NCI-H2196 treated with DMSO at 0.1 percent for 48 hours (cell line): Measurements from ENCODE around the gene ASF1B.

Experiments
- DNase-seq: peaks from one replicate; lab custom pipeline; 2025; ENCODE audit not compliant: unreplicated experiment; lab: John Stamatoyannopoulos, UW

Gene ASF1B

DNA sequence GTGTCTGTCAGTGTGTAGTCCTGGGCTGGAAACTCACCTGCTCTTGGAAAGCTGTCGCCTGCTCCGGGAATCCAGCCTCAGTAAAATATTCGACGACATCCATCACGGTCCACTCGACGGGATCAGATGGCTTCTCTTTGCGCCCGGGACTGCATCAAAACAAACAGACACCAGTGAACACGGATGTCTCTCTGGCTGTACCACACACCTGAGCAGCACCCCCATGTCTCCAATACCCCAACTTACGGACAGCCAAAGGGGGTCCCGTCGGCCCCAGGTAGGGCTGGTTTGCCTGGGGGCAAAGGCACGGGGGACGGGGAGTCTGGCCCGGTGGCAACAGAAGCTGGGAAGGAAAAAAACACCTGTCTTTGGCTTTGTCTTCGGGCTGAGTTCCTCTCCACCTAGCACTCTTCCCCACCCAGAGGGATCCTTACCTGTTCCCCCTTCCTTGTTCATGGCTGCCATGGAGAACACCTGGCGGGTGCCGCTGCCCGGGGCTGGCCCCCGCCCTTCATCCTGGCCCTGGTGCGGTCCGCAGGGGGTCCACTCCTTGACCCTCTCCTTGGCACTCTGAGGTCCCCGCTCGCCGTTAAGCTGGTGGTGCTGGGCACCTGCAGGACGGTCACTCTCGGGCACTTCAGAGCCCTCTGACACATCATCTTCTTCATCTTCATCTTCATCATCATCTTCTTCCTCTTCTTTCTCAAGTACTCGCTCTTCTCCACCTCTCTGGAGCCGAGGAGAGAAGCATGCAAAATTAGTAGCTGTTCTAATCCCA, 47.6 kb downstream of the ASF1B start:
- DNase-seq = no peak

DNA sequence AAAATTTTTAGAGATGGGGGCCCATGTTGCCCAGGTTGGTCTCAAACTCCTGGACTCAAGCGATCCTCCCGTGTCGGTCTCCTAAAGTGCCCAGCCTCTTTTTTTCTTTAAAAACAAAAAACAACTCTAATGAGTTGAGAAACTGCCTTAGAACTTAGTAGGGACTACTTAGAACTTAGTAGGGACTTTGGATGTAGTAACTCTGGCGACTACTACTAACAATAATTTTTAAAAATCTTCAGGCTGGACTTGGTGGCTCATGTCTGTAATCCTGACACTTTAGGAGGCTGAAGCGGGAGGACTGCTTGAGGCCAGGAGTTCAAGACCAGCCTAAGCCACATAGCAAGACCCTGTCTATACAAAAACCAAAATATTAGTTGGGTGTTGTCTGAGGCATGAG, 50.3 kb downstream of the ASF1B start:
- no peak for DNase-seq

DNA sequence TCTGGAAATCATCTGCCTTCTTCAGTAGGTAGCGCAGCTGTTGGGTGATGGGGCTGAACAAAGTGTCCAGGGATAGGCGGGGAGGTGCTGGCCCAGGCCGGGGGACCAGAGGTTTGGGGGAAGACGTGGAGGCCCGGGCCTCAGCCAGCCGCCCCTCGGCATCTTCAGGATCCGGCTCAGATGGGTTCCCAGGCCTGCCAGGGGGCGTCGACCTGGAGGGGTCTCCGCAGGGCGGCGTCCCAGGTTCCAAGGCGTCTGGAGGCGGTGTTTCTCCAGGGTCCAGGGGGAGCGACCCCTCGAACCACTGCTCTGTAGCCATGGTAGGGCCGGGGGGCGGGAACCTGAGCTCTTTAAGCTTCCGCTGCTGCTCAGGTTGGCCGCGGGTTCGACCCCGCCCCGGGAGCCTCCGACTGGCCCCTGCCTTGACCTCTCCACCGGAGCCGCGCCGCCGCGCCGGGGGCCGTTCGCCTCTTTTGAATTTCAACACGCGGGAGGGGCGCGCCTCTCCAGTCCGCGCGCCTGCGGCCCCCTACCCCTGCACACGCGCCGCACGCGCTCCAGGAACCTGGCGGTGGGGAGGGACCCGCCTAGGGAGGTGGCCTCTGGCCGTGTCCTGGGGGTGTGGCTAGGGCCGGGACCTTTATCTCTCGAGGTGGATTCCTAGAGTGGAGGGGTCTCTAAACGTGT, 50.9 kb downstream of the ASF1B start, which contains the start of gene C19orf67:
C19orf67 (minus strand) TSS at position 475 of the 687 bp plus-strand sequence; CDS start at position 319, 156 bp downstream.
- DNase-seq = no peak

DNA sequence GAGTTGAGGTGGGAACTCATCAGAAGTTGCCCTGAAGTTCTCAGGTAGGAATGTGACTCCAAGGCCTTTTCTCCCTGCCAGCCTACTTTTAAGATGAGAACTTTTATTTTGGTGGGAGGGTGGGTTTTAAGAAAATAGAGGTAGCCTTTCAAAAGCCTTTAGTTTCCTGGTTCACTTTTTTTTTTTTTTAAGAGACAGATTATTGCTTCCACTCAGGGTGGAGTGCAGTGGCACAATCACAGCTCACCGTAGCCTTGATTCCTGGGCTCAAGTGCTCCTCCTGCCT, 53.8 kb downstream of the ASF1B start:
- no peak for DNase-seq

DNA sequence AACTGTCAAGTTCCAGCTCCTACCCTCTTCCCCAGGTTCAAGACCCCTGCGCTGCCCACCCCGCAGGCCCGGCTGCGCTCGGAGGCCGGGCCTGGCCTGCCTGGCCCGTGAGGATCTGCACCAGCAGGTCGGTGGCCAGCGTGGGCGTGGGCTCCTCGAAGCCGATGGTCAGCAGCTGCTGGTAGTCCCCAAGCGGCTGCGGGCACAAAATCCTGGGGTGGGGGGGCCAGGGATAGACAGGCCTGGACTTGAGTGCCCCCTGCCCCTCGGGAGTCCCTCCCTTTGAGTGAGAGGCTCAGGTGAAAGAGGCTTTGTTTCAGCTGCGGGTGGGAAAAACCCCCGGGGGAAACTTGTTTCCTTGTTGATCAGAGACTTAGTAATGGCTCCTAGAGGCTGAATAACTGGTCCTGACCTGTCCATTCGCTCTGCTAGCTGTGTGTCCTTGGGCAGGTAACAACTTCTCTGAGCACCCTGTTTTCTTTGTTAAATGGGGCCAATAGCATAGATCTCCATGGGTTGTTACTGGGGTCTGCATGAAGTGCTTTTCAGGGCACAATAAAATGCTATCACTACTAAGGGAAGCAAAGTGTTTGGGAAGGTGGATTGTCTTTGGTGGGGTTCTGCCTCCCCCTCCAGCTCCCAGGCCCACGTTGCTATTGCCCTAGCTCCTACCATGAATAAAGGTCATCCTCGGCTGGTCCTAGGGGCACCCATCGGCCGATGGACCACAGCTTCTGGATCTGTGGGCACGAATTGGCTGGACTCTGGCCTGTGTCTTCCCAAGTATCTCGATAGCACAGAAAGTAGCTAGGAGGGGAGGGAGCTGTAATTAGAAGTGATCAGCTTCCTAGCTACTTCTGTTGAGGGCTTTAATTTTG, 54.4 kb downstream of the ASF1B start:
- DNase-seq = no peak

DNA sequence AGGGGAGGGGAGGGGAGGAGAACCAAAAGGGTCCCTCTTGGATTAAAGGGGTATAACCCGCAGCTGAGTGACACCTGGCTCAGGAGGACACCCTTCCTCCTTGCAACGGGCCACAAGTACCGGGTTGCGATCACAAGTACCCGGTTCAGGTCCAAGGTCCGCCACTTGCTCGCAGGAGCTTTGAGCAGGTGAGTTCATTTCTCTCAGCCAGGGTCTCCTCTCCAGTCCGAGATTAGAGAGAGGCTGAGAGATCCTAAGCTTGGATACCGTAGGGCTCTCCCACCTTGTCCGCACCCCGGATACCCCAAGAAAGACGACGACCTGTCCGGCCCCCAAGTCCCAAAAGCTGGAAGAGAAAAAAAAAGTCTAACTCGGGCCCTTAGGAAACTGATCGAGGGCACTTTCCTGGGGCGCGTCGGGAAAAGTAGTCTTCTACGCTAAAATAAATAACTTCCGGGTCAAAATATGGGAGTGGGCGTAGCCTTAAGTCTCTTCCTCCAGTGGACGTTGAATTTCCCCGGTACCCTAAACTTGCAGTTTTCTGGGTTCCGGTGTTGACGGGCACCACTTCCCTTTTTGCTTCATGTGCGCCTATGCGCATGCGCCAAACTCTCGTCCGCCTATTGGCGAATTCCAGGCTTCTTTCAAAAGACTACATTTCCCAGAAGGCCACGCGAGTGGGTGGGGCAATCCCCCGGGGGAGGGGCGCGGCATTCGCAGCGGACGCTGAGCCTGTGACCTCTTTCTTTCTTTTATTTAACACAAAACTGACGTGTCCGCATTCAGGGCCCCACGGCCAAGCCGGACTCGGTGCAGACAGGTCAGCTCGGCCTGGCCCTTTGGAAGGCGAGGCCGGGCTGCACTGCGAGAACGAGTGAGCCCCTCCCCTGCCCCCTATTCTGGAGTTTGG, 55.2 kb downstream of the ASF1B start:
- DNase-seq = peak; percentile 97

DNA sequence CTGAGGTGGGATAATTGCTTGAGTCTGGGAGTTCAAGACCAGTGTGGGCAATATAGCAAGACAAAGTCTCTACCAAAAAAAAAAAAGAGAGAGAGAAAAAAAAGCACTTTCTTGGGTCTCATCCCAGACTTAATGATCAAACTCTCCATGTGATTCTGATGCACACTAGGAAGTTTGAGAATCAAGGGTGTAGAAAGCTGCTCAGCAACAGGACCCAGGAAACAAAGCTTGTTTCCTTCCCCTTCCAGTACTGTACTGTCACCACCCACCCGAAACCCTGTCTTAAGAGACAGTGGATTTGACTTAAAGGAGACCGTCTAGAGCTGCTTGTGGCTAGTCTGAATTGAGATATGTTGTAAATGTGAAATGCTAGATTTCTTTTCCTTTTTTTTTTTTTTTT, 58.0 kb downstream of the ASF1B start:
- DNase-seq = no peak

DNA sequence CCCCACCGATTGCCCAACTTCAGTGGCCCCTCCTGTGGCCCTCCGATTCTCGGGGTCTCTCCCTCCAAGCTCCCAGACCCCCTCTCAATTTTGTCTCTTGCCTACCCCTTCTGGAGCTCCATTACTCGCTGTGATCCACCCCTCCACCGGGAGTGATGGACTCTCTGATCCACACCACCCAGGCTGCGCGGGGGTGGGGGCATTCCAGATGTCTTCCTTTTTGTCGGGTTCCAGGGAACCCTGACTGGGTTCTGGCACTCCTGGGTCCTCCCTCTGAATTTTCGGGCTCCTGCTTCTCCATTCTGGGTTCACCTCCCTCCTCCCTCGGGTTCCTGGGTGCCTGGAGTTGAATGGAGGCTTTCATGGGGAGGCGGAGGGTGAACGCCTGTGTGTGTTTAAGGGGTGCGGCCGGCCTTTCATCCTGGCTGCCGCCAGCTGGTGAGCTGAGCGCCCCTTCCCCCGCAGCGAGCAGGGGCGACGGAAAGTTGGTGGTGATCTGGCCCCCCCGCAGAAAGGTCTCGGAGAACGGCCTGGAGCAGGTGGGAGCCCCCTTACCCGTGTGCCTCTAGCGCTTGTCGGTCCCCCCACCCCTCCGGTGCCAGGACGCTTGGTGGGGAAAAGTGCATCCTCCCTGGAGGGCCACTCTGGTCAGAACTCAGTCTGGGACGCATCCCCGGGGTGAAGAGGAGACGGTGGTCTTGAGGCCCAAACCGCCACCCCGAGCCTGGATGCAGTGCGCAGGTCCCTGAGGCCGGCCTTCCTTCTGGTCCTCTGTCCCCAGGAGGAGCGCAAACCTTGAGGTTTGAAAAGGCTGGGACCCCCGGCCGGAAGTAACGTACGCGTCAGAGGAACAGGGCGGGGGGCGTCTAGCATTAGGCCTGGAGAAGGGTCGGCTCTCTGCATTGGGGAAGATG, 62.2 kb downstream of the ASF1B start:
- DNase-seq = no peak

DNA sequence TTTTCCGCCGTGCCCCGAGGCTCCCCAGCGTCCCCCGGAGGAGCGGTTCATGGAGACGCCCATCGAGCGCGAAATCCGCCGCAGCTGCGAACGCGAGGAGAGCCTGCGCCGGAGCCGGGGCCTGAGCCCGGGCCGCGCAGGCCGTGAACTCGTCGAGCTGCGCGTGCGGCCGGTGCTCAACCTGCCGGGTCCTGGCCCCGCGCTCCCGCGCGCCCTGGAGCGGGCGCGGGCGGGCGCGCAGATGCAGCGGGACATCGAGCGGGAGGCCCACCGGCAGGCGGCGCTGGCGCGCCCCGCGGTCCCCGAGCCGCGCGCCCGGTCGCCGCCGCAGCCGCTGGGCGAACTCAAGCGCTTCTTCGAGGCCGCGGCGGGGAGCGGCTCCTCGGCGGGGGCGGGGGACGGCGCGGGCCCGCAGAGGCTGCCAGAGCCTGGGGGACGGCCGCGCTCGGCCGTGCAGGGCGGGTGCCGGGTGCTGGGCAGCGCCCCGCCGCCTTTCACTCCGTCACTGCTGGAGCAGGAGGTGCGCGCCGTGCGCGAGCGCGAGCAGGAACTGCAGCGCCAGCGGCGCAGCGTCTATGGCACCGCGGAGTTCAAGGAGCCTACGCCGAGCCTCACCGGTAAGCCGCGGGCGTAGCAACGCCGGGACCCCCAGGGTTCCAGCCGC, 63.0 kb downstream of the ASF1B start:
- peak; percentile 72 for DNase-seq

DNA sequence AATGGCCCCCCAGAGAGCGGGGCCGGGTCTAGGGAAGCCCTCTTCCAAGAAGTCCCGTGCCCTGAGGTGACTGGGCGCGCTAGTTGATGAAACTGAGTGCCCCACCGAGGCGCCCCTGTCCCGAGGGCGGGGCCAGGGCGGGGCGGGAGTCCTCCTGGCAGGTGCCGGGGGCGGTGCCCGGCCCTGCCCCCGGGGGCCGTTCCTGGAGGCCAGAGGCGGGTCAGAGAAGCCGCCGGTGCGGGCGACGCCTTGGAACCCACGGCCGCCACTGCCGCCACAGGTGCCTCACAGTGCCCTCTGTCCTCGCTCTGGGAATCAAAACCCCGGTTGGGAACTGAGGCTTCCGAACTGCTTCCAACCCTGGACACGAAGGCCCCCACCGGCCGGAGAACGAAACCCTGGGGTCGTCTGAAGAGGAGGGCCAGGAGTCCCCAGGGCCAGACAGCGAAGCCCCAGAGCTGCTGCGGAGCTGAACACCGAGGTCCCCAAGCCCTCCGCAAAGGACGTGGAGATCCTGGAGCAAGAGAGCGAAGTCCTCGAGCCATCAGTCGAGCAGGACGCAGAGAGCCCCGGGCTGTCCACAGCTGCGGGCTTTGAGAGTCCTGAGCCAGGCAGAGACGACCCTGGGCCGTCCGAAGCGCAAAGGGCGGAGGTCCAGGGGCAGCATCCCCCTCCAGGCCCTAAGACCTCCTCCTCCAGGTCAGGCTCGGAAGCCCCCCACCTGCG, 63.7 kb downstream of the ASF1B start, which contains the start of gene MISP3:
MISP3 (plus strand) TSS at position 252 of the 726 bp plus-strand sequence. CDS start 524 bp downstream, outside the sequence.
- peak; percentile 83 for DNase-seq

DNA sequence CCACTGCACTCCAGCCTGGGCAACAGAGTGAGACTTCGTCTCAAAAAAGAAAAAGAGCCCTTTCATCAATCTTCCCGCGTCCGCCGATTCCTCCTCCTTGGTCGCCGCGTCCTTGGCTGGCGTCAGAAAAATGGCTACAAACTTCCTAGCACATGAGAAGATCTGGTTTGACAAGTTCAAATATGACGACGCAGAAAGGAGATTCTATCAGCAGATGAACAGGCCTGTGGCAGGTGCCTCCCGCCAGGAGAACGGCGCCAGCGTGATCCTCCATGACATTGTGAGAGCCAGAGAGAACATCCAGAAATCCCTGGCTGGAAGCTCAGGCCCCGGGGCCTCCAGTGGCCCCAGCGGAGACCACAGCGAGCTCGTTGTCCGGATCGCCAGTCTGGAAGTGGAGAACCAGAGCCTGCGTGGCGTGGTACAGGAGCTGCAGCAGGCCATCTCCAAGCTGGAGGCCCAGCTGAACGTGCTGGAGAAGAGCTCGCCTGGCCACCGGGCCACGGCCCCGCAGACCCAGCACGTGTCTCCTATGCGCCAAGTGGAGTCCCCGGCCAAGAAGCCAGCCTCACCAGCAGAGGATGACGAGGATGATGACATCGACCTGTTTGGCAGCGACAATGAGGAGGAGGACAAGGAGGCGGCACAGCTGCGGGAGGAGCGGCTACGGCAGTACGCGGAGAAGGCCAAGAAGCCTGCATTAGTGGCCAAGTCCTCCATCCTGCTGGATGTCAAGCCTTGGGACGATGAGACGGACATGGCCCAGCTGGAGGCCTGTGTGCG, 65.9 kb downstream of the ASF1B start:
- DNase-seq = no peak
